GM08714 (cell line): ENCODE data around the gene RPL6.

Experiments
- H3K4me3 ChIP-seq: fragments of 200-500 bp; sonication (Bioruptor generic); 2 replicates; pipeline ENCODE4 v1.5.1; 2014; ENCODE audit warnings: mild to moderate bottlenecking, low read length, inconsistent platforms
- ZNF274 ChIP-seq: IDR thresholded peaks from 2 replicates; pipeline ENCODE4 v1.6.1; 2012; ENCODE audit warnings: mild to moderate bottlenecking, low read depth, low read length

The RPL6 gene

DNA sequence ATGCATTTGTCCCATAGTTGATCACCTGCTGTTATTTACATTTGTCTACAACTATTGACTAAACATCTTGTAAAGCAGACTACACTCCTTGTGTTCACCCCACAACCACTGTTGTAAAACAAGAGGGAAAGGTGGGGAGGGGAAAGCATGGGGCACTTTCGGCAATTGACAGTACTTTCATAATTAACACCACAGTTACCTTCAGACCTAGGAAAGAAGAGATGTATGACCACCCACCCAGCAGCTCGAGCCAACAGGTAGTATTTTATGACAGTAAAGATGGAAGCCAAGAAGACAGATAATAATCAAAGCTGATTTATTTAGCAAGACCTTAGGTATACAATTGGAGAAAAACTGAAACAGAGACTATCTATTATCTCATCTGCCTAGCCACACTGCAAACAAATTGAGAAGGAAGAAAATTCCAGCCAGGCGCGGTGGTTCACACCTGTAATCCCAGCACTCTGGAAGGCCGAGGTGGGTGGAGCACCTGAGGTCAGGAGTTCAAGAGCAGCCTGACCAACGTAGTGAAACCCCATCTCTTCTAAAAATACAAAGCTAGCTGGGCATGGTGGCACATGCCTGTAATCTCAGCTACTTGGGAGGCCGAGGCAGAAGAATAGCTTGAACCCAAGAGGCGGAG lies 38.4 kb downstream of the RPL6 start:
- no peak for TF ChIP-seq ZNF274
- H3K4me3 ChIP-seq = no peak overlapping the region

DNA sequence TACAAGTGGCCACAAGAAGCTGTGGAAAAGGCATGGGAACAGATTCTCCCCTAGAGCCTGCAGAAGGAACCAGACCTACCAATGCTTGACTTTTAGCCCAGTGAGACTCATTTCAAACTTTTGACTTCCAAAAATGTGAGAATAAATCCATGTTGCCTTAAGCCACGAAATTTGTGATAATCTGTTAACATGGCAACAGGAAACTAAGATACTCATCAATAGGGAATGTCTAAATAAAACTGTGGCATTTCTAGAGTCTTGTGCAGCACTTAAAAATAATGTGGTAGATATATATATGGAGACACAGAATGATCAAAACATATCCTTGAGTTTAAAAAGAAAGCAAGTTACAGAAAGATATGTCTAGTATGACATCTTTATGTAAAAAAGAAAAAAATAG lies 39.2 kb downstream of the RPL6 start:
- no peak overlapping the region for H3K4me3 ChIP-seq
- TF ChIP-seq ZNF274 = no peak

DNA sequence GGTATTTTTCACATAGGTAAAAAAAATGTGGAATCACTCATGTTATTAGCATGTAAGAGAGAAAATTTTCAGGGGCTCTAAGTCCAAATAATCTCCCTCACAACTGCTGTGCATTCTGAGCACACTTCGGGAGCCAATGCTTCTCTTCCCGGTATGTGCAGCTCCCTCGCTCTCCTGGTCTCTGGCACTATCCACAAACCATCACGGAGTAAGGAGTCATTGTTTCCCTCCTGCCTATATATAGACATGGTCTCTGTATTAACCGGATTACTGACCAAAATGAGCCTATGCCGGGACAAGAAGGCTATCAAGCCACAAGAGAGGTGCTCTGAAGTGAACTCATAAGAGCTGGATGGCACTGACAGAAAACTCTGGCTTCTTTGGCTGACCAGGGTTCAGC lies 40.5 kb downstream of the RPL6 start:
- TF ChIP-seq ZNF274 = no peak
- H3K4me3 ChIP-seq = no peak overlapping the region

DNA sequence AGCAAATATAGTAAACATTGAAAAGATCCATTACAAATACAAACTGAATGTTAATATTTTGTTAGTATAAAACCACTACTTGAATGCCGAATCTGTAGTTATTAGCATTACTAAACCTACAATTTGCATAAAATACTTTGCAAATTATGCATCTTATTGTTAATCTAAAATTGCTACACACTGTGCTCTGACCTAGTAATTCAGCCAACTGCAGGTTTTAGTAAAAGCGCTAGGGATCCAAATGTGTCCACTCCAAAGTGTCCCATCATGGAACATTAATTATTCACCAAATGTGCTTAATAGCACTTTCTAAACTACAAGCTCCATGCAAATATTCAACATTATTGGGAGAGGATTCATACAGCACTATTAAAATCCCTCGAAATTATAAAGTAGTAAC lies 41.4 kb downstream of the RPL6 start:
- H3K4me3 ChIP-seq = no peak overlapping the region
- no peak for TF ChIP-seq ZNF274

DNA sequence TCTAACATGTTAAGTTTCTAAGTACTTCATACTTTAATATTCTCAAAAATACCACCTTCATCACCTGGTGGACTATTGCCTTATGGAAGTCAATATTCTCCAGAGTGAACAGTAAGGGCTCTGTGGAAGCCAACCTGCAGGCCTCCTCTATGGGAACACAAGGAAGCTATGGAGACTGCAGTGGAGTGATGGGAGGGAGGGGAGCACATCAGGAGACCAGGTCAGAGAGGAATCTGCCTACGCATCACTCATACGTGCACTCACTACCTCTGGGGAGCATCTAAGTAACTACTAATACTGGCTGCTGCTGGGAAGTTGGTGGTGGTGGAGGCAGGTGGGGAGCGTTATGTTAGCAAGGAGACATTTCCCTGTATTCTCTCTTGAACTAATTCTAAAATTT lies 47.1 kb downstream of the RPL6 start:
- no peak for TF ChIP-seq ZNF274
- H3K4me3 ChIP-seq = no peak overlapping the region

DNA sequence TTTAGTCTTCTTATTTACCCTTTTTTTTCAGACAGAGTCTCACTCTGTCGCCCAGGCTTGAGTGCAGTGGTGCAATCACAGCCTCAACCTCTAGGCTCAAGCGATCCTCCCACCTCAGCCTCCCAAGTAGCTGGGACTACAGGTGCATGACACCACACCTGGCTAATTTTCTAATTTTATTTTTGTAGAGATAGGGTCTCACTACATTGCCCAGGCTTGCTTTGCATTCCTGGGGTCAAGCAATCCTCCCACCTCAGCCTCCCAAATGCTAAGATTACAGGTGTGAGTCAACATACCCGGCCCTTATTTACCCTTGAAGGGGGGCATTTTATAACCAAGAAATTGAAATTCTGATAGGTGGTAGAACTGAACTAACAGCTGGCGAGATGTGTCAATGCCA lies 48.1 kb downstream of the RPL6 start:
- H3K4me3 ChIP-seq = no peak overlapping the region
- no peak for TF ChIP-seq ZNF274

DNA sequence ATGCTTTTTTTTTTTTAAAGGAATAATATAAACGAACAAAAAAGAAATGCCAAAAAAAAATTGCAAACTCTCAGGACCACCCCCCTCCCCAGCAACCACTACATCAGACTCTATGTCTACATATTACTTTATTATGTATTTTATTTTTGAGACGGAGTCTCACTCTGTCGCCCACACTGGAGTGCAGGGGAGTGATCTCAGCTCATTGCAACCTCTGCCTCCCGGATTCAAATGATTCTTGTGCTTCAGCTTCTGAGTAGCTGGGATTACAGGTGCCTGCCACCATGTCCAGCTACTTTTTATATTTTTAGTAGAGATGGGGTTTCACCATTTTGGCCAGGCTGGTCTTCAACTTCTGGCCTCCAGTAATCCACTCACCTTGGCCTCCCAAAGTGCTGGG lies 50.1 kb downstream of the RPL6 start:
- no peak overlapping the region for H3K4me3 ChIP-seq
- TF ChIP-seq ZNF274 = no peak

DNA sequence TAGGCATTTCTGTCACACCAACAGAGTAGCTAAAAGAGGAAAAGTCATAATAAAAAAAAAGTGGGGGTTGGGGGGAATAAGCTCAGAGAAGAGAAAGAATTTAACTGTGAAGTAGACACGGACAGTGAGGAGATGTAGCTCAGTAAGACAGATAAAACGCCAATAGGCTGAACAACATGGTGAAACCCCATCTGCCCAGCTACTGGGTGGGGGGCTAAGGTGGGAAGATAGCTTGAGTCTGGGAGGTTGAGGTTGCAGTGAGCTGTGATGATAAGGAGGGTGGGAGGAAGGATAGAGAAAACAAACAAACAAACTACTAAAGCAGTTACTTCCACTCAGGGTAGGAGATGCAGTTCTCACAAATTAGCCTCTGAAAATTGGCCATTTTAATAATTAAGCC lies 52.2 kb downstream of the RPL6 start:
- no peak for TF ChIP-seq ZNF274
- H3K4me3 ChIP-seq = no peak overlapping the region
